IPS DF 4.7 (cell line): ENCODE data around the gene SLC38A2.
"Not testable (repeated sequence)": the region's sequence is repeated elsewhere in the genome, so short reads cannot be mapped to it uniquely, and the experiment has no call there.

Source experiments
- DNase-seq: peaks from one replicate; pipeline ENCODE4 v3.0.0-alpha.2; 2013; ENCODE audit warnings: low spot score; ENCODE audit errors: extremely low read depth

Gene SLC38A2

DNA sequence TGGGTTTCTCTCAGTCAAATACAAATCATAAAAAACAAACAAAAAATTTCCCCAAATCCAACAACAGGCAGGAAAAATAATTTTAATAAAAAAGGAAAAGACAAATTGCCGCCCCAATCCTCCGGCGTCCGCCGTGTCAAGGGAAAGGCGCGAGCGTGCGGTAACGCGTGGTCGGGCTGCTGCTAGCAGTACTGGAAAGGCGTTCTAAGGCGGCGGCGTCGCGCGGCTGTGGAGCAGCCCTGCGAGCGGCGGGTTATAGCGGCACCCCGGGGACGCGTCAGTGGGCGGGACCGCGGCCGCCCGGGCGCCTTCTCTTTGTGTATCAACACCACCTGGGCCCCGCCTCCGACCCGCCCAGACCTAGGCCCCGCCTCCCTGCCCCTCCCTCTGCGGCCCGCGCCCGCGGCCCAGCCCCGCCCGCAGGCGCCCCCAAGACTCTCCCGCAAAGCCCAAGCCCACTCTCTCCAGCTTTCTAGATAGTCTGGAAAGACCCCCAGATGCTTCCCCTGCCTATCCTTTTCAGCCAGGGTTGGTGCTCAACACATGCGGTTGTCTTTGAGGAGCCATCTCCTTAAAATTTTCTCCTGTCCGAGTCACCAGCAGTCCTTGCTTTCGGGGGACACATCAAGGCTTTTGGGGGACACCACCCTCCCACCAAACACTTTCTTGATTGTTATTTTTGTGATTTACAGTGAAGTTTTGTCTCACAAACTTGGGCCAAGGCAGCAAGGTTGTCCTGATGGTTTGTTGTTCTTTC lies at the start of gene SLC38A2:
Gene SLC38A2 (minus strand): TSS at position 230 of the 757 bp plus-strand sequence. CDS start 1,480 bp downstream, outside the sequence.
- no peak for DNase-seq

- DNase-seq, result no peak
These were observed 47.1 kb upstream of the SLC38A2 start for GRCh38 chr12:46419675-46420074.

- DNase-seq, result no peak
These were observed 43.0 kb upstream of the SLC38A2 start for GRCh38 chr12:46415552-46415951.

DNA sequence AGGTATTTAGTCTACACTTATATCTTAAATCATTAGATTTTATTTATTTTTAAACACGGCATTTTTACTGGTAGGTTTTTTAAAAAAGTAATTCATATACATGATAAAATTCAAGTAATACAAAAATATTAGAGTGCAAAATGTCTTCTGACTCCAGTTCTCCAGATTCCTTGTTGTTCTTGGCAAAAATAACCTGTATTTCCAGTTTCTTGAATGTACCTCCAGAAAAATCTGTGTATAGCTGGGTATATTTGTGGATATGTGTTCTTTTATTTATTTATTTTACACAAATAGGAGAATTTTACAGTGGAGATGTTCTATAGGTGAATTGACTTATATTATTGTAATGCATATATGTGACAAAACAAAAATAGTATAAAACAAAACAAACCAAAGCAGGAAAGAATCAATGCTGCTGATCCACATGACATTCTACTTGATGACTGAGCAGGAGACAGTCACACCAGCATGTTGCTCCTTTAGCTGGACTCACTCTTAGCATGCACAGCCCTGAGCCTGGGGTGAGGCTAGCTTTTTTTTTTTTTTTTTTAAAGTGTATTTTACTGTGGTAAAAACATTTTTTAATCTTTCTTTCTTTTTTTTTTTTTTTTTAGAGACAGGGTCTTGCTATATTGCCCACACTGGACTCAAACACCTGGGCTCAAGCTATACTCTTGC lies 42.2 kb upstream of the SLC38A2 start:
- no peak for DNase-seq

DNA sequence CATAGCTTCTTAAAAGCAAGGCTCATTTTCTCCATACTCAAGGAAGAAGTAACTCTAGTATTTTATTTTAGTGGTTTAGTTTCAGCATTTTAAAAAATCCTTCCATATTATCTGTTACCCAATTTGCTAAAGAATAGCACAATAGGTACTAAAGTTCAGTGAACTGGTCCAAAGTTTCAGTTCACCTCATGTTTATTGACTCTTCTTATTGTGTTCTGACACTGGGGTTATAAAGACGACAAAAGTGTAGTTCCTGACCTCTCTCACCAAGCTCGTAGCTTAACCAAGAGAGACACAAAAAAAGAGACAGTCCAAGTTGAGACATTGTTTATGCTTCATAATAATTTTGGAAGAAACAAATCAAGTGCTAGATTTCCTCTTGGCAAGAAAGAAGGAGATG lies 40.8 kb upstream of the SLC38A2 start:
- no peak for DNase-seq

GRCh38 chr12:46412857-46413256 lies 40.3 kb upstream of the SLC38A2 start:
- no peak for DNase-seq

DNA sequence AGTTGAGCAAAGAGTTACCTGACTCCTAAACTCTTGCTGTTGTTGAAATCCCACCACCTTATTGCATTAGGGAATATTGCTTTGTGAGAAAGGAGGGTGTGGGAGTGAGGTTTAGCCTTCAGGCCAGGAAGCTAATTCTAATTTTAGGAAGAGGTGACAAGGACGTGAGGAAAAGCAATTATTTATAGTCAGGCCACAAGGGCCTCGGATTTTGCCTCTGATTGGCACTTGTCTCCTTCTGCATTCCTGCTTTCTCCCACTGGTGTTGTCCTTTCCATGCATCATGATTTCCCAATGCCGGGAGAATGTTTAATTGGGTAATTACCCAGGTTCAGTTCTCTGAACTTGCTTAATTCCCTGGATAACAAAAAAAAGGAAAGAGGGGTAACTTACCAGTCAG lies 37.9 kb upstream of the SLC38A2 start:
- no peak for DNase-seq

DNA sequence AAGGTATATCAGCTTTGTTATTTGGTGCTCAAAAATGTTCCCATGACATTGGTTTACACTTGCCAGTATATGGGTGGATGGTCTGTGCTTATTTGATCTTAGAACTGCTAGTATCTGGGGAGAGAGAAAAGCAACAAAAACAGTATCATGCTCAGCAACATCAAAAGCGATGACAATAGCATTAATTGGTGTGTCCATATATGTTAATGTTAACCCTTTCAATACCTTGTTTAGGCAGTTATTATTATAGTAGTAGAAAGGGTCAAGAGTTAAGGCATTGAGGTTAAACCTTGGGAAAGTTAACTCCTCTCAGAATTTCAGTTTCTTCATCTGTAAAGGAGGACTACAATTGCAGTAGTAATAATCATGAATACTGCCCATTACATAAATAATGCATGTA lies 37.4 kb upstream of the SLC38A2 start:
- no peak for DNase-seq

DNA sequence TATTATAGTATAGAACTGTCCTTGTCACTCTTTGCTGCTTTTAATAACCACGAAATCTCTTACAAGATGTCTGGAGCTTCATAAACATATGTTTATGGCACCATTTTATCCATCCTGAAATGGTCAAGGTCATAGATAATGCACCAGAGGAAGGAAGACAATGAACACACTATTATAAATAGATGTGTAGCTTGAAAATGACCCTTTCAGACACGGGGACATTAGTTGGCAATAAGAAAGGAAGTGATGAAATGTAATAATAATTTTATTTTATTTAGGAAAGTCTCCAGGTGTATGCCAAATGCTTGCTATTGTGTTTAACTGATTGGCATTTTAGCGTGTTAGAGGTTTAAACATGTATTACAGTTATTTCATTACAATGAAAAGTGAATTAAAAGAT lies 36.8 kb upstream of the SLC38A2 start:
- no peak for DNase-seq

DNA sequence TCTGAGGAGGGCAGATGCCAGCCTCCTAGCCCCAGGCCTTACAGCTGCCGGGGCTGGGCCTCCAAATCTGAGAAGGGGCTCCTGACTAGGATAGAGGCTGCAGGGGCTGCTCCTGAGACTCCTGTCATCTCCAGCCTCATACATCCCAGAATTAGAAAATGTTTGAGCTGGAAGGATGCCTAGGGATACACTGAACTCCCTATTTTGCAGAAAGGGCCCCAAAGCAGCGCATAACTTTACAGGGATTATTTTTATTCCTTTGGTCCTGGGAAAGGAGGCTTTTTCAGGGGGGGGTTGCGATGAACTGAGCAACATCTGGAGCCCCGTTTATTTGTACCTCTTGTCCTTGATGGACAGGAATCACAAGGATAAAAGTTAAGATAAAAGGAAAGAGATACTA lies 35.9 kb upstream of the SLC38A2 start:
- no peak for DNase-seq

DNA sequence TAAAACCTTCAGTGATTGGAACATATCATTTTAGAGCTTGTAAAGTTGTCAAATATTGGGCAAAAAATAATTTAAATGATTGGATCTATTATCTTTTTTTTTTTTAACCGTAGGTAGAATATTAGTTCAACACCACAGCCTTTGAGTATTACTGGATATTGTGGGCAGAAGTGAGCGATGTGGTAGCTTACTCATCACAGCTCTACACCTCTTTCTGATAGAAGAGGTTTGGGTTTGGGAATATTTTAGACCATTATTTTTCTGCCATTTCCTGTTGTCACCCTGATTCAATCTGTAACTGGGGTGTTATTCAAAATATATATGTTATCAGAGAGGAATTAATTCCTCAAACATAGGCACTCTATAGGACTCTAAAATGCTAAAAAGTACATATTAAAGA lies 34.8 kb upstream of the SLC38A2 start:
- no peak for DNase-seq

DNA sequence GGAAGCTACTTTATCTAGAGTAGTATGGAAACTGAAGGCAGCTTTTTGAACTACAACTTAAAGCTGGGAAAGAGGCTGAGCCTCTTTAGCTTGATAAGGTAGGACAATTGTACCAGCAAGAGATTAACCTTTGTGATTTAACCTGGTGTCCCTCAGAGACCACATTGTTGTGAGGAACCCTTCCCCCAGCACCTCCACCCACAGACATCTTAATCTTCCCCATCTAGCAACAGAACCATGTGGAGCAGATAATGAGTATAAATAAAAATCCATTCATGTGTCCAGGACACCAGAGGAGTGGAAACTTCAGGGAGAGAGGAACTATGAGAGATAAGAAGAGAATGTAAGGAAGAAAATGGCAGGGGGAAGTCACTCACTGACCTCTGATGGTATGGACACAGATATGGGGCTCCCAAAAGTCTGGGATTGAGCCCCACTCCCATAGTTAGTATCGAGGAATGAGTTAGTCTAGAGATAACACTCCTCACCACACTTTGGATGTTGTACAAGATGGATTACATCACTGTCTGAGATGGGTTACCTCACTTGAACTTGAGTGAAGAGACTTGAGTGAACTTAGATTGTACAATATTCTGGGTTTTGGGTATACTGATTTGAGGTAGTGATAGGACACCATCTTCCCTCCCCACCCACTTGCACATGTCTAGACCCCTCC lies 33.9 kb upstream of the SLC38A2 start:
- no peak for DNase-seq

DNA sequence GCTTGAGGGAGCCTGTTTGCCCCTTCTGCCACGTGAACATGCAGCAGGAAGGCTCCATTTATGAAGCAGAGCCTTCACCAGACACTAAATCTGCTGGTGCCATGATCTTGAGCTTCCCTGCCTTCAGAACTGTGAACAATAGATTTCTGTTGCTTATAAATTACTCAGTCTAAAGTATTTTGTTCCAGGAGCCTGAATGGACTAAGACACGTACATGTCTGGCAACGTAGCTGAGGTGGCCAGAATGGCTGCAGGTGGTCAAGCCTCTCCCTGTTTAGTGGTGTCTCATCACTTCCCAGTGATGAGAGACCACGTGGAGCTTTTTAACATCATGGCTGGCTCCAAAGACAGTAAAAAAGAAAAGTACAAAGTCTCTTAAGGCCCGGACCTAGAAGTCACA lies 32.2 kb upstream of the SLC38A2 start:
- DNase-seq, result no peak

DNA sequence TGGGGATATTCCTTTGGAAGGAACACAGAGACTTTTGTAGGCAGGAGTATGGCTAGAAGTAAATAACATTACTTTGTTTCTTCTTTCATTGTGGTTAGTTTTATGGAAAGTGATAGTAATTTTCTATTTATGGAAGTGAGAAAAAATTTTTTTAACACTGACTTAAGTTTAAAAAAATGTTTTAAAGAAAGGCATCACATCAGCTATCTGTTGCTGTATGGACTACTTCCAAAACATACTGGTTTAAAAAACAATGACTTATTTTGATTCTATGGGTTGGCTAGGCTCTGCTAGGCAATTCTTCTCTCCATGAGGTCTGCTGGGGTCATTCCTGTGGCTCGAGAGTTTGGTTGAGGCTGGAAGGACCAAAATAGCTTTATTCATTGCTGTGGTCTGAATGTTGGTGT lies 31.7 kb upstream of the SLC38A2 start:
- no peak for DNase-seq

- no peak for DNase-seq
These were observed 31.1 kb upstream of the SLC38A2 start for GRCh38 chr12:46403719-46404070.

DNA sequence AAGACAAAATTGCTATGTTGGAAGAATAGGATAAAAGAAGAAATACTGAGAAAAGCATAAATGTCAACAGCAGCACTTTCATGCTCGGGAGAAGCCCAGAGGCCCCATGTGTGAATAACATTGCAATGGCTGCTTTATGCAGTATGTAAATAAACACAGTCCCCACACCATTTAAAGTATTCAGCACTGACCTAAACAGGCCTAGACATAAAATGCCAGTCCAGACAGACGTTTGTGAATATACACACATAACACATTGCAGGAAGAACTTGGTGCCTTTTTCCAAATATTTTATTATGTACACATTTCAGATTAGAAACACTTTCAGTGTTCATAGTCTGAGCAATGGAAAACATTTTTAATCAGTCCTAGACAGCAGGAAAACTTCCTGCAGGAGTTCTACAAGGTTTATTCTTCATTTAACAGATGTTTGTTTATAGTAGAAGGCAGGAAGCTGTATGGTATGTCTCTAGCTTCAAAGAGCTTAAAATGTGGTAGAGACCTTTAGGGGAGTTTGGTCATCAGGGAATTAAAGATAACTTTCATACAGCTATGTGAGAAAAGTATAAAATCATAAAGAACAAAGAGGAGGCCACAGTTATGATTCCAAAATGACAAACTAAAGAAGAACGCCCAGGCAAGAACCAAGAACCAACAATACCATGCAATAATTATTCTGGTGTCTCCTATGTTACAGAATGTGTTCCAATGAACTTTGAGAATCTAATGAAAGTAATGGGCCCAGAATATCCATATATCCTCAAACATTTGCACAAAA lies 30.6 kb upstream of the SLC38A2 start:
- DNase-seq, result no peak

DNA sequence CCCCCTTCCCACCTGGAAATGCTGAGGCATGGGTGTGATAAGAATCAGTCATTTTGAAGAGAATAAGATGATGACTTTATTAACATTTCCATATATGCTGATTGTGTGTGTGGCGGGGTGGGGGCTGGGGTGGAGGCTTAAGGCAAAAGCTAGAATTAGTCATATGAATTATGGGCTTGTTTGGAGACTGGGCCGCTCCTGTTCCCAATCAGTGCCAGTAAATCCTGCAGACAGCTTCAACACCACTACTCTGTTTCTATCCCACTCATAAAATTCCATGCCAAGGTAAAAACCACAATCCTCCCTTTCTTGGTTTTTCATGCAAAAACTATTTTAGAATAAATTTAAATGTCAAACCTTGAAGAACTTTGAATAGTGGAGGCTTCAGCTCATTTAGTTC lies 29.9 kb upstream of the SLC38A2 start:
- no peak for DNase-seq

DNA sequence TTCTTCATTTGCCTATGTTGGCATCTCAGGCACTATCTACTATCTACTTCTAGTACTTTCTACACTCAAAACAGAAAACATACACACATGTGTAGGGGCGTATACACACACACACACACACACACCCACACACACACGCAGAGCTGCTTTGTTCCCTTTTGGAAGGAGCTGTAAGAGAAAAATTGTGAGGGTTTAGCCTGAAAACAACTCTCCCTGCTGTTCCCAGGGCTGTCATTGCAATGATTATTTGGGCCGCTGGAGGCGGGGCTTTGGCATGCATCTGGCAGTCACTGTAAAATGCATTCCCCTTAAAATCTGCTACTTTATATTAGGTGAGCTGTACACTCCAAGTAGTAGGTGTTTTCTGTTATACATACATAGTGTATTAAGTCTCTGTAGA lies 29.1 kb upstream of the SLC38A2 start:
- DNase-seq, result no peak

- DNase-seq, result no peak
These were observed 27.8 kb upstream of the SLC38A2 start for GRCh38 chr12:46400406-46400805.

- not testable (repeated sequence) for DNase-seq
These were observed 27.1 kb upstream of the SLC38A2 start for GRCh38 chr12:46399461-46400248.

DNA sequence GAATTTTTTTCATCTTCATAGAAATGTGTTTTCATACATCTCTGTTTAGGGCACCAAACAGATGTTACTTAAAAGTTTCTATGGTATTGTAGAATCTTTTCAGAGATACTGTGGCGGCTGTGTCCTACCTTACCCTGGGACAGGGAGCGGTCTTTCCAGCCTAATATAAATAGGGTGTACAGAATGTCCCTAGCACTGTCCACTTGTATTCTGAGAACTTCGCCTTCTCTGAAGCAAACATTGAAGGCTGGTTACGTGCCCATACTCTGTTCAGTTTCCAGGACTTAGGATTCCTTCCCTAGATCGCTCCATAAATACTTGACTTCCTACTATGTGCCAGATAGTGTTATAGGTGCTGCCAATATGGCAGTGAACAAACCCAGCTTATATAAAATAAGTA lies 24.3 kb upstream of the SLC38A2 start:
- no peak for DNase-seq
